Keratinocyte (primary cell): ENCODE data around the gene MTMR3. TPM values are rescaled to one million over a fixed set of nuclear protein-coding genes. Genes with fewer than 3 reads are reported as not detected.

ENCODE experiments used
- DNase-seq: peaks from one replicate; pipeline ENCODE4 v3.0.0-alpha.2; 2011; ENCODE audit warnings: low read depth, missing footprints, low spot score
- FAIRE-seq: peaks from 2 replicates; lab custom pipeline; 2011; peaks lifted over from hg19 to GRCh38; lab: Jason Lieb, UNC
- H2AFZ ChIP-seq: 2 replicates; pipeline ENCODE4 v1.6.0; 2012; ENCODE audit warnings: low read length, control low read depth, inconsistent platforms; ENCODE audit not compliant: control insufficient read depth
- H3K27ac ChIP-seq: 2 replicates; pipeline ENCODE4 v1.5.1; 2011; ENCODE audit warnings: low read length; ENCODE audit not compliant: control insufficient read depth, insufficient read depth
- H3K27me3 ChIP-seq: 3 replicates; pipeline ENCODE4 v1.6.0; 2011; ENCODE audit warnings: low read length; ENCODE audit not compliant: control insufficient read depth, insufficient read depth; ENCODE audit errors: extremely low read depth
- H3K36me3 ChIP-seq, 2 experiments: 2 replicates in 1 of 2; 3 replicates in 1 of 2; pipeline ENCODE4 v1.5.1; 2011; ENCODE audit warnings: low read length in 2 of 2, mild to moderate bottlenecking in 1 of 2; ENCODE audit not compliant: control insufficient read depth in 2 of 2, insufficient read depth in 2 of 2; ENCODE audit errors: extremely low read depth in 1 of 2
- H3K4me1 ChIP-seq: 3 replicates; pipeline ENCODE4 v1.5.1; 2011; ENCODE audit warnings: low read length; ENCODE audit not compliant: control insufficient read depth, insufficient read depth; ENCODE audit errors: extremely low read depth
- H3K4me2 ChIP-seq: 3 replicates; pipeline ENCODE4 v1.6.0; 2011; ENCODE audit warnings: low read depth, low read length; ENCODE audit not compliant: control insufficient read depth, insufficient read depth; ENCODE audit errors: extremely low read depth
- H3K4me3 ChIP-seq, 3 experiments: fragments of 200-600 bp in 1 of 3; sonication (generic) in 1 of 3; 2 replicates in 2 of 3; 3 replicates in 1 of 3; pipeline ENCODE4 v1.5.1; 2011 to 2016; ENCODE audit warnings: low read length in 3 of 3, mild to moderate bottlenecking in 3 of 3, control low read depth in 2 of 3, inconsistent platforms in 1 of 3, low read depth in 1 of 3, mixed read lengths in 1 of 3, mixed run types in 1 of 3, moderate library complexity in 1 of 3; ENCODE audit not compliant: control insufficient read depth in 2 of 3, insufficient read depth in 2 of 3; ENCODE audit errors: extremely low read depth in 1 of 3
- H3K79me2 ChIP-seq: 2 replicates; pipeline ENCODE4 v1.6.0; 2012; ENCODE audit warnings: low read length; ENCODE audit not compliant: control insufficient read depth, insufficient read depth
- H3K9ac ChIP-seq: 3 replicates; pipeline ENCODE4 v1.6.0; 2011; ENCODE audit warnings: low read length; ENCODE audit not compliant: control insufficient read depth, insufficient read depth; ENCODE audit errors: extremely low read depth
- H3K9me1 ChIP-seq: 3 replicates; pipeline ENCODE4 v1.6.0; 2011; ENCODE audit warnings: low read length; ENCODE audit not compliant: control insufficient read depth, insufficient read depth; ENCODE audit errors: extremely low read depth
- H3K9me3 ChIP-seq: 2 replicates; pipeline ENCODE4 v1.5.1; 2012; ENCODE audit warnings: low read depth, low read length; ENCODE audit not compliant: control insufficient read depth
- H4K20me1 ChIP-seq: 3 replicates; pipeline ENCODE4 v1.6.0; 2011; ENCODE audit warnings: low read length; ENCODE audit not compliant: control insufficient read depth, insufficient read depth; ENCODE audit errors: extremely low read depth
- CTCF ChIP-seq, 3 experiments: IDR thresholded peaks in 1 of 3; conservative IDR thresholded peaks in 1 of 3; optimal IDR thresholded peaks in 1 of 3; 2 replicates in 2 of 3; 3 replicates in 1 of 3; pipeline versions ENCODE3 to v1.5.1; 2011; ENCODE audit warnings: low read length in 3 of 3, mild to moderate bottlenecking in 3 of 3, moderate library complexity in 2 of 3, control low read depth in 1 of 3, inconsistent platforms in 1 of 3; ENCODE audit not compliant: insufficient read depth in 2 of 3; ENCODE audit errors: extremely low read depth in 1 of 3
- EZH2 ChIP-seq: IDR thresholded peaks from one replicate; pipeline ENCODE4 v1.6.1; 2012; ENCODE audit warnings: inconsistent platforms, mild to moderate bottlenecking, low read length, moderate library complexity
- dilution Hi-C: fragments of 300-500 bp; cut with MboI; formaldehyde crosslinking; loops from one replicate; pipeline ENCODE4 v1.7.0; 2020; ENCODE audit warnings: low sequenced_read_pairs; ENCODE audit not compliant: extremely low pct_ligation_motif_present
- polyA plus RNA-seq, 5 experiments: library from polyadenylated mRNA; depleted of rRNA in 3 of 5; stranded (reverse) in 3 of 5; stranded (forward) in 1 of 5; unstranded in 1 of 5; fragments of >200 nt; gene quantifications; 1 replicate in 1 of 5; 2 replicates in 3 of 5; 3 replicates in 1 of 5; pipeline versions ENCODE4 v1.2.1 to v1.2.3, GENCODE V29; 2011 to 2012; ENCODE audit warnings: missing spikeins in 2 of 5, low read depth in 1 of 5, low replicate concordance in 1 of 5

The MTMR3 gene
- polyA plus RNA-seq, 1 donor (not counting 4 experiments of a cell fraction or from before 2014, with no cell fraction given) = 16.5 TPM

GRCh38 chr22:29873943-29874342 is 9.0 kb upstream of the MTMR3 start:
- dilution Hi-C loops = no loop called here
- peaks cover 24% of the 10 kb centered on the region for H3K4me1 ChIP-seq
- no peak for TF ChIP-seq EZH2
- no peak for TF ChIP-seq CTCF (optimal IDR thresholded peaks at IDR 0.05 in 1 of 3, IDR thresholded peaks at IDR 0.05 in 1 of 3, conservative IDR thresholded peaks at IDR 0.05 in 1 of 3; ENCODE audit: extremely low read depth in 1 of 3, insufficient read depth in 2 of 3, low read length in 3 of 3)
- H3K27ac ChIP-seq = no peak overlapping the region
- no peaks in the 10 kb centered on the region for H3K36me3 ChIP-seq
- H2AFZ ChIP-seq = no peak overlapping the region
- no peak overlapping the region for H3K4me2 ChIP-seq
- H3K9ac ChIP-seq = no peak overlapping the region
- FAIRE-seq = peak; percentile 43
- no peaks in the 10 kb centered on the region for H4K20me1 ChIP-seq
- H3K9me1 ChIP-seq = no peaks in the 10 kb centered on the region
- DNase-seq = no peak
- H3K79me2 ChIP-seq = no peaks in the 10 kb centered on the region
- H3K27me3 ChIP-seq = no peaks in the 10 kb centered on the region
- no peaks in the 10 kb centered on the region for H3K9me3 ChIP-seq
- H3K4me3 ChIP-seq = no peak overlapping the region

- H3K9me3 ChIP-seq = no peaks in the 10 kb centered on the region
- H3K9ac ChIP-seq = no peak overlapping the region
- peaks cover 7% of the 10 kb centered on the region for H3K4me1 ChIP-seq
- no peaks in the 10 kb centered on the region for H3K9me1 ChIP-seq
- H2AFZ ChIP-seq = no peak overlapping the region
- no peaks in the 10 kb centered on the region for H4K20me1 ChIP-seq
- no peak overlapping the region for H3K4me3 ChIP-seq
- DNase-seq (no peak), FAIRE-seq (no peak)
- no peaks in the 10 kb centered on the region for H3K79me2 ChIP-seq
- H3K27ac ChIP-seq = no peak overlapping the region
- no peaks in the 10 kb centered on the region for H3K36me3 ChIP-seq
- TF ChIP-seq CTCF (optimal IDR thresholded peaks at IDR 0.05 in 1 of 3, IDR thresholded peaks at IDR 0.05 in 1 of 3, conservative IDR thresholded peaks at IDR 0.05 in 1 of 3; ENCODE audit: extremely low read depth in 1 of 3, insufficient read depth in 2 of 3, low read length in 3 of 3) (no peak), EZH2 (no peak)
- no peak overlapping the region for H3K4me2 ChIP-seq
- no peaks in the 10 kb centered on the region for H3K27me3 ChIP-seq
- dilution Hi-C loops = no loop called here
Observed at GRCh38 chr22:29877620-29878019, 5.4 kb upstream of the MTMR3 start.
